Measurements from ENCODE around the gene IL4.

GRCh38 chr5:132628814-132629213 lies 45.0 kb upstream of the IL4 start:
- TF ChIP-seq POLR2A (IDR thresholded peaks at IDR 0.05) (no peak), CTCF (IDR thresholded peaks at IDR 0.05) (no peak)
